Thyroid gland (tissue), 4 donors: ENCODE results near the gene TCHP. TPM values are rescaled to one million over a fixed set of nuclear protein-coding genes. Genes with fewer than 3 reads are reported as not detected.

ENCODE experiments used
- DNase-seq, 2 donors: peaks; one replicate each; pipeline ENCODE4 v3.0.0-alpha.2; 2019
- H3K27ac ChIP-seq, 3 donors: fragments of 200-600 bp; sonication (generic); 1 replicate in 2 of 3; 2 replicates in 1 of 3; pipeline ENCODE4 v1.5.1; 2016 to 2019; ENCODE audit warnings: mild to moderate bottlenecking in 1 of 3, moderate library complexity in 1 of 3
- H3K27me3 ChIP-seq: fragments of 200-600 bp; sonication (generic); one replicate; pipeline ENCODE4 v1.5.1; 2019
- H3K36me3 ChIP-seq, 2 donors: fragments of 200-600 bp; sonication (generic); one replicate each; pipeline ENCODE4 v1.5.1; 2016 to 2019
- H3K4me1 ChIP-seq, 2 donors: fragments of 200-600 bp; sonication (generic); one replicate each; pipeline ENCODE4 v1.5.1; 2017 to 2019
- H3K4me3 ChIP-seq, 3 donors: fragments of 200-600 bp; sonication (generic); replicated peaks in 1 of 3; 1 replicate in 2 of 3; 2 replicates in 1 of 3; pipeline ENCODE4 v1.5.1; 2016; ENCODE audit warnings: mild to moderate bottlenecking in 1 of 3
- H3K9me3 ChIP-seq: fragments of 200-600 bp; sonication (generic); one replicate; pipeline ENCODE4 v1.5.1; 2017
- CTCF ChIP-seq, 6 experiments: fragments of 200-600 bp in 3 of 6; fragments of 450-650 bp in 3 of 6; sonication (generic) in 3 of 6; IDR thresholded peaks; one replicate each; pipeline ENCODE4 v1.5.1; 2016 to 2019; ENCODE audit warnings: antibody characterized with exemption in 6 of 6, mild to moderate bottlenecking in 2 of 6, inconsistent platforms in 1 of 6, moderate library complexity in 1 of 6
- POLR2A ChIP-seq, 2 donors: fragments of 450-650 bp; IDR thresholded peaks; one replicate each; pipeline ENCODE4 v1.6.1; 2017; ENCODE audit warnings: antibody characterized with exemption in 2 of 2, mild to moderate bottlenecking in 2 of 2, moderate library complexity in 1 of 2
- WGBS, 2 donors: methylation state at CpG; one replicate each; pipeline ENCODE4 v1.1.5; 2017; 5-methylcytosine and 5-hydroxymethylcytosine counted together
- intact Hi-C: fragments of 100-400 bp; cut with DNase I; formaldehyde crosslinking; loops from one replicate; pipeline ENCODE4 v1.15.1; 2023
- total RNA-seq, 4 donors: library from RNA; depleted of rRNA; stranded (reverse); fragments of >200 nt; gene quantifications; one replicate each; pipeline ENCODE4 v1.2.3, GENCODE V29; 2016

The TCHP gene
- total RNA-seq, 4 donors from 2014 or later: 16.4 to 25.8 (median 24.3) TPM

- H3K27ac ChIP-seq: no peak overlapping the region
- no peaks in the 10 kb centered on the region for H3K27me3 ChIP-seq
- peaks cover 16 to 34% of the 10 kb centered on the region in 2 donors for H3K36me3 ChIP-seq
- H3K9me3 ChIP-seq: no peaks in the 10 kb centered on the region
- WGBS, 2 donors: 95 to 96% methylated on average over 8 of the region's 8 CpGs
- peaks cover 0 to under 1% of the 10 kb centered on the region in 2 donors for H3K4me1 ChIP-seq
- no peak for DNase-seq
- TF ChIP-seq CTCF (IDR thresholded peaks at IDR 0.05): no peak
- TF ChIP-seq POLR2A (IDR thresholded peaks at IDR 0.05): no peak
- intact Hi-C loops: no loop called here
- H3K4me3 ChIP-seq: no peak overlapping the region
Observed at GRCh38 chr12:109959411-109960093, 59.5 kb downstream of the TCHP start.

GRCh38 chr12:109961201-109961600, 61.1 kb downstream of the TCHP start:
- TF ChIP-seq POLR2A (IDR thresholded peaks at IDR 0.05) (no peak), CTCF (IDR thresholded peaks at IDR 0.05) (no peak)
- 89 to 90% methylated on average over 14 of the region's 14 CpGs for WGBS, 2 donors
- intact Hi-C loops: no loop called here
- Histone ChIP-seq H3K27ac (no peak overlapping the region), H3K9me3 (no peaks in the 10 kb centered on the region), H3K27me3 (no peaks in the 10 kb centered on the region), H3K36me3 (peaks cover 16 to 32% of the 10 kb centered on the region in 2 donors), H3K4me3 (no peak overlapping the region), H3K4me1 (peaks cover 8 to 9% of the 10 kb centered on the region in 2 donors)
- DNase-seq: no peak

GRCh38 chr12:109961612-109962011, 61.5 kb downstream of the TCHP start:
- no peak overlapping the region for H3K27ac ChIP-seq
- peaks cover 8 to 9% of the 10 kb centered on the region in 2 donors for H3K4me1 ChIP-seq
- no peak overlapping the region for H3K4me3 ChIP-seq
- TF ChIP-seq POLR2A (IDR thresholded peaks at IDR 0.05) (no peak), CTCF (IDR thresholded peaks at IDR 0.05) (no peak)
- no peaks in the 10 kb centered on the region for H3K27me3 ChIP-seq
- H3K9me3 ChIP-seq: no peaks in the 10 kb centered on the region
- DNase-seq: no peak
- peaks cover 16 to 28% of the 10 kb centered on the region in 2 donors for H3K36me3 ChIP-seq
- intact Hi-C loops: no loop called here
- 89 to 92% methylated on average over 6 of the region's 6 CpGs for WGBS, 2 donors

GRCh38 chr12:109962398-109962797, 62.3 kb downstream of the TCHP start:
- WGBS, 2 donors: 79% methylated on average over 3 of the region's 3 CpGs
- no peak overlapping the region for H3K4me3 ChIP-seq
- intact Hi-C loops: no loop called here
- no peaks in the 10 kb centered on the region for H3K9me3 ChIP-seq
- TF ChIP-seq POLR2A (IDR thresholded peaks at IDR 0.05) (no peak), CTCF (IDR thresholded peaks at IDR 0.05) (no peak)
- H3K36me3 ChIP-seq: peaks cover 19 to 27% of the 10 kb centered on the region in 2 donors
- H3K27ac ChIP-seq: no peak overlapping the region
- peaks cover 8 to 9% of the 10 kb centered on the region in 2 donors for H3K4me1 ChIP-seq
- no peak for DNase-seq
- no peaks in the 10 kb centered on the region for H3K27me3 ChIP-seq

GRCh38 chr12:109963330-109963729, 63.3 kb downstream of the TCHP start:
- peaks cover 19 to 27% of the 10 kb centered on the region in 2 donors for H3K36me3 ChIP-seq

More at GRCh38 chr12:109963330-109963729, 63.3 kb downstream of the TCHP start:
- peaks cover 8 to 9% of the 10 kb centered on the region in 2 donors for H3K4me1 ChIP-seq
- H3K27ac ChIP-seq: no peak overlapping the region
- no peaks in the 10 kb centered on the region for H3K9me3 ChIP-seq
- intact Hi-C loops: no loop called here
- no peak for DNase-seq
- no peaks in the 10 kb centered on the region for H3K27me3 ChIP-seq
- no peak for TF ChIP-seq CTCF (IDR thresholded peaks at IDR 0.05)
- TF ChIP-seq POLR2A (IDR thresholded peaks at IDR 0.05): no peak
- no peak overlapping the region for H3K4me3 ChIP-seq
- WGBS, 2 donors: 87 to 92% methylated on average over 1 of the region's 1 CpG
